ENCODE data around the gene PRKN. TPM values are rescaled to one million over a fixed set of nuclear protein-coding genes. Genes with fewer than 3 reads are reported as not detected.
A peak's percentile ranks its signal among the peaks of the same experiment; 100 is the strongest.

PRKN gene
- total and polyA plus RNA-seq, 9 of the 15 experiments (the other 6 are each of a cell fraction or from before 2014, with no cell fraction given), result 0.03 to 0.96 (median 0.15) TPM; not detected in 2

DNA sequence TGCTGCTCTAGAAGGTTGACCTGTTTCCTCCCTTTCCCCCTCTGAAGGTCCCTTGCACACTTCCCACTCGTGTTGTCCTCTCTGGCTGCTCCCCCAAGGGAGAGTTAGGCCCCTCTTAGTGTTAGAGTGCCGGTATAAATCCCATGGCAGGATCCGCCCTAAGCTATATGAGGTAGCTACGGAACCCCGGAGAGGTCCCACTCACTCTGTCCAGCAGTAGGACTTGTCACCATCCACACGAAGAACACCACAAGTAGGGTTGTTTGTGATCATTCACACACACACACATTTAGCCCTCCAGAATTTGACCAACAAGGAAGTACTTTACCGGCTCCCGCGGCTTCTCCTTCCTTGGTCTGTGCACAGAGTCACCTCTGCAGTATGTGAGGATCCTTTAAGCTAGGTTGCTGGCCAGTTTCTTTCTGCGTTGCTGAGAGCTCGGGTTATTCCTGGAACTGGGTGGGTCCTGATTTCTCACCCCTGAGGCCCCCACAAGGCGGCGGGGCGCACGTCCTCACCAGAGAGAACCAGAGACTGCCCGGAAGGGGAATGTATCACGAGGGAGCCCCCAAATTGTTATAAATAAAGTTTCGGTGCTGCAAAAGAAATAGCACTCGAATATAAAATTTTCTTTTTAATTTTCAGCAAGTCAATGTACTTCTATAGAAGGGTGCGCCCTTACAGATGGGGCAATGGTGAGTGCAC is 1412.9 kb downstream of the PRKN start (continued):
- TF ChIP-seq, protein P1, sequence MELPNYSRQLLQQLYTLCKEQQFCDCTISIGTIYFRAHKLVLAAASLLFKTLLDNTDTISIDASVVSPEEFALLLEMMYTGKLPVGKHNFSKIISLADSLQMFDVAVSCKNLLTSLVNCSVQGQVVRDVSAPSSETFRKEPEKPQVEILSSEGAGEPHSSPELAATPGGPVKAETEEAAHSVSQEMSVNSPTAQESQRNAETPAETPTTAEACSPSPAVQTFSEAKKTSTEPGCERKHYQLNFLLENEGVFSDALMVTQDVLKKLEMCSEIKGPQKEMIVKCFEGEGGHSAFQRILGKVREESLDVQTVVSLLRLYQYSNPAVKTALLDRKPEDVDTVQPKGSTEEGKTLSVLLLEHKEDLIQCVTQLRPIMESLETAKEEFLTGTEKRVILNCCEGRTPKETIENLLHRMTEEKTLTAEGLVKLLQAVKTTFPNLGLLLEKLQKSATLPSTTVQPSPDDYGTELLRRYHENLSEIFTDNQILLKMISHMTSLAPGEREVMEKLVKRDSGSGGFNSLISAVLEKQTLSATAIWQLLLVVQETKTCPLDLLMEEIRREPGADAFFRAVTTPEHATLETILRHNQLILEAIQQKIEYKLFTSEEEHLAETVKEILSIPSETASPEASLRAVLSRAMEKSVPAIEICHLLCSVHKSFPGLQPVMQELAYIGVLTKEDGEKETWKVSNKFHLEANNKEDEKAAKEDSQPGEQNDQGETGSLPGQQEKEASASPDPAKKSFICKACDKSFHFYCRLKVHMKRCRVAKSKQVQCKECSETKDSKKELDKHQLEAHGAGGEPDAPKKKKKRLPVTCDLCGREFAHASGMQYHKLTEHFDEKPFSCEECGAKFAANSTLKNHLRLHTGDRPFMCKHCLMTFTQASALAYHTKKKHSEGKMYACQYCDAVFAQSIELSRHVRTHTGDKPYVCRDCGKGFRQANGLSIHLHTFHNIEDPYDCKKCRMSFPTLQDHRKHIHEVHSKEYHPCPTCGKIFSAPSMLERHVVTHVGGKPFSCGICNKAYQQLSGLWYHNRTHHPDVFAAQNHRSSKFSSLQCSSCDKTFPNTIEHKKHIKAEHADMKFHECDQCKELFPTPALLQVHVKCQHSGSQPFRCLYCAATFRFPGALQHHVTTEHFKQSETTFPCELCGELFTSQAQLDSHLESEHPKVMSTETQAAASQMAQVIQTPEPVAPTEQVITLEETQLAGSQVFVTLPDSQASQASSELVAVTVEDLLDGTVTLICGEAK (IDR thresholded peaks at IDR 0.05), result peak; percentile 84
- TF ChIP-seq, protein P1 (CRISPR knock-in tag; IDR thresholded peaks at IDR 0.05), result peak; percentile 35; the same call in 1 of the 2 replicates
- peak; percentile 78; the same call in 1 of the 2 replicates for TF ChIP-seq ZBTB7A (IDR thresholded peaks at IDR 0.05; ENCODE audit: borderline replicate concordance, control insufficient read depth, low read depth, low read length)
- peak; percentile 26; the same call in 1 of the 2 replicates for TF ChIP-seq MEF2A (IDR thresholded peaks at IDR 0.05; ENCODE audit: control insufficient read depth, low read depth, low read length)
- peak; percentile 18; the same call in 1 of the 2 replicates for TF ChIP-seq PHF8 (IDR thresholded peaks at IDR 0.05; ENCODE audit: borderline replicate concordance, low read length)
- peak; percentile 31 for TF ChIP-seq SAP30 (IDR thresholded peaks at IDR 0.05; ENCODE audit: borderline replicate concordance, insufficient read depth, low read depth, low read length, poor library complexity, severe bottlenecking)
- TF ChIP-seq HDAC1 (IDR thresholded peaks at IDR 0.05), result 0 out of 4 replicates have a peak, but pooled peaks of 1 of the 2 experiments have one; percentile 8
- TF ChIP-seq, protein P2, sequence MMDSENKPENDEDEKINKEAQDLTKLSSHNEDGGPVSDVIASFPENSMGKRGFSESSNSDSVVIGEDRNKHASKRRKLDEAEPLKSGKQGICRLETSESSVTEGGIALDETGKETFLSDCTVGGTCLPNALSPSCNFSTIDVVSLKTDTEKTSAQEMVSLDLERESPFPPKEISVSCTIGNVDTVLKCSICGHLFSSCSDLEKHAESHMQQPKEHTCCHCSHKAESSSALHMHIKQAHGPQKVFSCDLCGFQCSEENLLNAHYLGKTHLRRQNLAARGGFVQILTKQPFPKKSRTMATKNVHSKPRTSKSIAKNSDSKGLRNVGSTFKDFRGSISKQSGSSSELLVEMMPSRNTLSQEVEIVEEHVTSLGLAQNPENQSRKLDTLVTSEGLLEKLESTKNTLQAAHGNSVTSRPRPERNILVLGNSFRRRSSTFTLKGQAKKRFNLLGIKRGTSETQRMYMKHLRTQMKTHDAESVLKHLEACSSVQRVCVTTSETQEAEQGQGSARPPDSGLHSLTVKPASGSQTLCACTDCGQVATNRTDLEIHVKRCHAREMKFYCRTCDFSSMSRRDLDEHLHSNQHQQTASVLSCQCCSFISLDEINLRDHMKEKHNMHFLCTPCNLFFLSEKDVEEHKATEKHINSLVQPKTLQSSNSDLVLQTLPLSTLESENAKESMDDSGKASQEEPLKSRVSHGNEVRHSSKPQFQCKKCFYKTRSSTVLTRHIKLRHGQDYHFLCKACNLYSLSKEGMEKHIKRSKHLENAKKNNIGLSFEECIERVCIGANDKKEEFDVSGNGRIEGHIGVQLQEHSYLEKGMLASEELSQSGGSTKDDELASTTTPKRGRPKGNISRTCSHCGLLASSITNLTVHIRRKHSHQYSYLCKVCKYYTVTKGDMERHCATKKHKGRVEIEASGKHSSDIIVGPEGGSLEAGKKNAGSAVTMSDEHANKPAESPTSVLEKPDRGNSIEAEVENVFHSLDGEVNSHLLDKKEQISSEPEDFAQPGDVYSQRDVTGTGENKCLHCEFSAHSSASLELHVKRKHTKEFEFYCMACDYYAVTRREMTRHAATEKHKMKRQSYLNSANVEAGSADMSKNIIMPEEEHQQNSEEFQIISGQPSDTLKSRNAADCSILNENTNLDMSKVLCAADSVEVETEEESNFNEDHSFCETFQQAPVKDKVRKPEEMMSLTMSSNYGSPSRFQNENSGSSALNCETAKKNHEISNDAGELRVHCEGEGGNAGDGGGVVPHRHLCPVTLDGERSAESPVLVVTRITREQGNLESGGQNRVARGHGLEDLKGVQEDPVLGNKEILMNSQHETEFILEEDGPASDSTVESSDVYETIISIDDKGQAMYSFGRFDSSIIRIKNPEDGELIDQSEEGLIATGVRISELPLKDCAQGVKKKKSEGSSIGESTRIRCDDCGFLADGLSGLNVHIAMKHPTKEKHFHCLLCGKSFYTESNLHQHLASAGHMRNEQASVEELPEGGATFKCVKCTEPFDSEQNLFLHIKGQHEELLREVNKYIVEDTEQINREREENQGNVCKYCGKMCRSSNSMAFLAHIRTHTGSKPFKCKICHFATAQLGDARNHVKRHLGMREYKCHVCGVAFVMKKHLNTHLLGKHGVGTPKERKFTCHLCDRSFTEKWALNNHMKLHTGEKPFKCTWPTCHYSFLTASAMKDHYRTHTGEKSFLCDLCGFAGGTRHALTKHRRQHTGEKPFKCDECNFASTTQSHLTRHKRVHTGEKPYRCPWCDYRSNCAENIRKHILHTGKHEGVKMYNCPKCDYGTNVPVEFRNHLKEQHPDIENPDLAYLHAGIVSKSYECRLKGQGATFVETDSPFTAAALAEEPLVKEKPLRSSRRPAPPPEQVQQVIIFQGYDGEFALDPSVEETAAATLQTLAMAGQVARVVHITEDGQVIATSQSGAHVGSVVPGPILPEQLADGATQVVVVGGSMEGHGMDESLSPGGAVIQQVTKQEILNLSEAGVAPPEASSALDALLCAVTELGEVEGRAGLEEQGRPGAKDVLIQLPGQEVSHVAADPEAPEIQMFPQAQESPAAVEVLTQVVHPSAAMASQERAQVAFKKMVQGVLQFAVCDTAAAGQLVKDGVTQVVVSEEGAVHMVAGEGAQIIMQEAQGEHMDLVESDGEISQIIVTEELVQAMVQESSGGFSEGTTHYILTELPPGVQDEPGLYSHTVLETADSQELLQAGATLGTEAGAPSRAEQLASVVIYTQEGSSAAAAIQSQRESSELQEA (IDR thresholded peaks at IDR 0.05; ENCODE audit: low read depth), result peak; percentile 90
